ENCODE results near the gene FICD. TPM values are rescaled to one million over a fixed set of nuclear protein-coding genes. Genes with fewer than 3 reads are reported as not detected.
A peak's percentile ranks its signal among the peaks of the same experiment; 100 is the strongest.
"Not testable (repeated sequence)": the region's sequence is repeated elsewhere in the genome, so short reads cannot be mapped to it uniquely, and the experiment has no call there.

FICD gene
- total and polyA plus RNA-seq, 5 experiments from 2014 or later, result 1.2 to 5.6 (median 1.8) TPM

- ATAC-seq (no peak), DNase-seq (no peak)
- peak overlapping the region in 9 of 10 donors; percentile 16 to 67 (median 50) for H3K4me3 Mint-ChIP-seq
- H3K27ac Mint-ChIP-seq, result peak overlapping the region in 8 of 10 donors; percentile 2 to 48 (median 19)
- H3K9me3 Mint-ChIP-seq, result no peaks in the 10 kb centered on the region
- peaks cover 0 to 58% (median 5%) of the 10 kb centered on the region in 3 donors for H3K36me3 Mint-ChIP-seq
- POLR2A ChIA-PET, result no interaction called here
- H3K27me3 Mint-ChIP-seq, result no peaks in the 10 kb centered on the region
- peaks cover 24 to 77% (median 67%) of the 10 kb centered on the region in 4 donors for H3K4me1 Mint-ChIP-seq
Measured at GRCh38 chr12:108551535-108551934, 36.5 kb downstream of the FICD start.

- Mint-ChIP-seq H3K4me1 (peaks cover 32 to 88% (median 78%) of the 10 kb centered on the region in 4 donors), H3K9me3 (no peaks in the 10 kb centered on the region), H3K27me3 (no peaks in the 10 kb centered on the region), H3K36me3 (peaks cover 0 to 53% (median 3%) of the 10 kb centered on the region in 3 donors), H3K4me3 (peak overlapping the region in 6 of 10 donors; percentile 20 to 67 (median 40)), H3K27ac (peak overlapping the region in 2 of 10 donors; percentile 4 to 85)
- POLR2A ChIA-PET, result no interaction called here
- DNase-seq, result no peak
- no peak for ATAC-seq
Measured at GRCh38 chr12:108553799-108554198, 38.7 kb downstream of the FICD start.

- H3K27me3 Mint-ChIP-seq, H3K9me3 Mint-ChIP-seq, POLR2A ChIA-PET, H3K27ac Mint-ChIP-seq, DNase-seq, ATAC-seq: not testable (repeated sequence)
- Mint-ChIP-seq H3K36me3 (peaks cover 0 to 44% (median 3%) of the 10 kb centered on the region in 3 donors), H3K4me3 (peak overlapping the region in 6 of 10 donors; percentile 7 to 42 (median 34)), H3K4me1 (peaks cover 37 to 91% (median 81%) of the 10 kb centered on the region in 4 donors)
Measured at GRCh38 chr12:108555383-108555782, 40.3 kb downstream of the FICD start.

GRCh38 chr12:108559007-108559655 lies 44.1 kb downstream of the FICD start:
- POLR2A ChIA-PET, result interaction anchor here (0.7 to 11.6 kb wide), 2 partner anchors 74 to 903 kb away, joined by 4 to 217 read pairs; partner anchors contain the start of gene SELPLG
- ATAC-seq, result no peak
- no peaks in the 10 kb centered on the region for H3K9me3 Mint-ChIP-seq
- H3K27me3 Mint-ChIP-seq, result no peaks in the 10 kb centered on the region
- no peak for DNase-seq
- peaks cover 4 to 34% (median 6%) of the 10 kb centered on the region in 3 donors for H3K36me3 Mint-ChIP-seq
- peak overlapping the region in 8 of 10 donors; percentile 43 to 100 (median 76) for H3K27ac Mint-ChIP-seq
- H3K4me1 Mint-ChIP-seq, result peaks cover 25 to 82% (median 61%) of the 10 kb centered on the region in 4 donors
- H3K4me3 Mint-ChIP-seq, result peak overlapping the region; percentile 65 to 100 (median 99)

GRCh38 chr12:108559748-108560147 lies 44.7 kb downstream of the FICD start:
- H3K27me3 Mint-ChIP-seq, result no peaks in the 10 kb centered on the region
- DNase-seq (no peak), ATAC-seq (no peak)
- H3K27ac Mint-ChIP-seq, result peak overlapping the region; percentile 98 to 100 (median 100)
- H3K4me1 Mint-ChIP-seq, result peaks cover 25 to 84% (median 58%) of the 10 kb centered on the region in 4 donors
- peaks cover 4 to 39% (median 8%) of the 10 kb centered on the region in 3 donors for H3K36me3 Mint-ChIP-seq
- POLR2A ChIA-PET, result interaction anchor here (0.6 to 11.6 kb wide), 5 partner anchors 18 to 493 kb away, joined by 3 to 217 read pairs (median 4); partner anchors contain the start of genes SELPLG, SSH1 and USP30
- H3K4me3 Mint-ChIP-seq, result peak overlapping the region; percentile 97 to 100 (median 100)
- no peaks in the 10 kb centered on the region for H3K9me3 Mint-ChIP-seq

GRCh38 chr12:108560321-108560721 lies 45.2 kb downstream of the FICD start:
- Mint-ChIP-seq H3K4me3 (peak overlapping the region; percentile 97 to 100 (median 100)), H3K4me1 (peaks cover 23 to 84% (median 54%) of the 10 kb centered on the region in 4 donors), H3K27me3 (no peaks in the 10 kb centered on the region), H3K36me3 (peaks cover 4 to 40% (median 8%) of the 10 kb centered on the region in 3 donors), H3K9me3 (no peaks in the 10 kb centered on the region), H3K27ac (peak overlapping the region; percentile 98 to 100 (median 100))
- POLR2A ChIA-PET, result interaction anchor here (0.6 to 11.6 kb wide), 11 partner anchors 19 to 1604 kb away, joined by 3 to 217 read pairs (median 4); partner anchors contain the start of genes SELPLG, SSH1, TMEM263 and USP30
- no peak for ATAC-seq
- DNase-seq, result no peak

- Mint-ChIP-seq H3K4me3 (peak within 1 kb of the TSS; percentile 97 to 100 (median 100)), H3K36me3 (peaks cover 4 to 43% (median 8%) of the 10 kb centered on the region in 3 donors), H3K4me1 (peaks cover 25 to 84% (median 57%) of the 10 kb centered on the region in 4 donors), H3K27ac (peak within 1 kb of the TSS; percentile 98 to 100 (median 100)), H3K27me3 (no peaks in the 10 kb centered on the region), H3K9me3 (no peaks in the 10 kb centered on the region)
- DNase-seq (peak; percentile 67 to 94 (median 80)), ATAC-seq (peak; percentile 52 to 57)
- POLR2A ChIA-PET, result interaction anchor here (0.7 to 11.6 kb wide), 14 partner anchors 8 to 1605 kb away, joined by 3 to 217 read pairs (median 3); partner anchors contain the start of genes KCTD10, SELPLG, SSH1 and TMEM263
Measured at GRCh38 chr12:108560752-108561719, 46.0 kb downstream of the FICD start, which contains the start of gene SART3. SART3 (minus strand) TSS chr12:108561173; CDS start chr12:108561154, 19 bp downstream.

GRCh38 chr12:108561852-108562347 lies 46.8 kb downstream of the FICD start:
- POLR2A ChIA-PET, result interaction anchor here (0.6 to 11.6 kb wide), 18 partner anchors 12 to 491 kb away, joined by 3 to 217 read pairs (median 4); partner anchors contain the start of genes SELPLG and SSH1
- DNase-seq (peak in 1 of 10 donors; percentile 4), ATAC-seq (peak in 1 of 2 donors; percentile 3)
- peak overlapping the region; percentile 97 to 100 (median 100) for H3K4me3 Mint-ChIP-seq
- H3K27me3 Mint-ChIP-seq, result no peaks in the 10 kb centered on the region
- no peaks in the 10 kb centered on the region for H3K9me3 Mint-ChIP-seq
- H3K36me3 Mint-ChIP-seq, result peaks cover 4 to 43% (median 11%) of the 10 kb centered on the region in 3 donors
- peak overlapping the region; percentile 98 to 100 (median 100) for H3K27ac Mint-ChIP-seq
- peaks cover 20 to 83% (median 55%) of the 10 kb centered on the region in 4 donors for H3K4me1 Mint-ChIP-seq

GRCh38 chr12:108562348-108563135 lies 47.5 kb downstream of the FICD start, which contains the start of gene ISCU:
ISCU (plus strand) TSS chr12:108562596; CDS start chr12:108562623, 27 bp downstream.
- peak; percentile 97 to 100 (median 99) for DNase-seq
- POLR2A ChIA-PET, result interaction anchor here (0.6 to 11.6 kb wide), 18 partner anchors 12 to 491 kb away, joined by 3 to 217 read pairs (median 3); partner anchors contain the start of genes SELPLG and SSH1
- Mint-ChIP-seq H3K4me3 (peak within 1 kb of the TSS; percentile 97 to 100 (median 100)), H3K36me3 (peaks cover 4 to 47% (median 13%) of the 10 kb centered on the region in 3 donors), H3K9me3 (no peaks in the 10 kb centered on the region), H3K27me3 (no peaks in the 10 kb centered on the region), H3K4me1 (peaks cover 18 to 83% (median 55%) of the 10 kb centered on the region in 4 donors), H3K27ac (peak within 1 kb of the TSS; percentile 98 to 100 (median 100))
- ATAC-seq, result peak; percentile 67 to 72

- Mint-ChIP-seq H3K9me3 (no peaks in the 10 kb centered on the region), H3K36me3 (peaks cover 4 to 46% (median 14%) of the 10 kb centered on the region in 3 donors), H3K27me3 (no peaks in the 10 kb centered on the region), H3K4me3 (peak overlapping the region; percentile 97 to 100 (median 100)), H3K4me1 (peaks cover 17 to 83% (median 57%) of the 10 kb centered on the region in 4 donors), H3K27ac (peak overlapping the region; percentile 92 to 100 (median 100))
- DNase-seq (peak; percentile 71 to 93 (median 86)), ATAC-seq (peak; percentile 60 to 65)
- POLR2A ChIA-PET, result interaction anchor here (1.0 to 11.6 kb wide), 10 partner anchors 14 to 294 kb away, joined by 3 to 217 read pairs (median 8); partner anchors contain the start of genes SELPLG and SSH1
Measured at GRCh38 chr12:108563136-108563803, 48.2 kb downstream of the FICD start.
